Activated CD4-positive, alpha-beta T cell treated with anti-CD3 and anti-CD28 coated beads, Interleukin-10, Interleukin-2, amounts not matched to agents 100 ng/mL and 50 ng/mL, durations not matched to agents 16 hours and 8 hours (primary cell): ENCODE data around the gene CABLES2.

Source experiments
- DNase-seq: peaks from one replicate; pipeline ENCODE4 v3.0.0-alpha.2; 2020

The CABLES2 gene

DNA sequence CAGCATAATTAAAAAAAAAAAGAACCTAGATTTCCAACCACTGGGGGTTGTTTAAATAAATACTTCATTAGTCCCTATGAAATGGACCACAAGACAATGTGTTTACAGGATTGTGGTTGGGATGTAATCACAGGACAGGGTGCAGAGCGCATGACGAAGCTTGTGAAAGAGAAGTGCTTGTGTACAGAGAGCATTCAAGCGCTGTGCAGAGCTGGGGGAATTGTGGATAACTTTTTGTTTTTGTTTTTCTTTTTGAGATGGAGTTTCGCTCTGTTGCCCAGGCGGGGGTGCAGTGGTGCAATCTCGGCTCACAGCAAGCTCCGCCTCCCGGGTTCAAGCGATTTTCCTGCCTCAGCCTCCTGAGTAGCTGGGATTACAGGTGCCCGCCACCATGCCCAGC lies 62.3 kb downstream of the CABLES2 start:
- no peak for DNase-seq

DNA sequence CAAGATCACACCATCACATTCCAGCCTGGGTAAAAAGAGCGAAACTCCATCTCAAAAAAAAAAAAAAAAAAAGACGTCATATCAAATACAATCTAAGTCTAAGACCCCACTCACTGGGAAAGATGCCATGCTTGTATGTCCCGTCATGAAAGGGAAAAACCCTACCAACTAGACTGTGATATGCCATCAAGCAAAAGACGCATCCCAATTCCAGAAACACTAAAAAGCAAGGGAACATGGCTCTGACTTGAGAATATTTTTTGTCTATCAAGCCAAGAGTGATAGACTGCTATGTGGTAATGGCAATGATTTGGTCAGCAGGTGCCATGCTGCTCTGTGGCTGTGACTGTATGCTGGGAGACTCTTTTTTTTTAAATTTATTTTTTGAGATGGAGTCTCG lies 63.0 kb downstream of the CABLES2 start:
- no peak for DNase-seq

DNA sequence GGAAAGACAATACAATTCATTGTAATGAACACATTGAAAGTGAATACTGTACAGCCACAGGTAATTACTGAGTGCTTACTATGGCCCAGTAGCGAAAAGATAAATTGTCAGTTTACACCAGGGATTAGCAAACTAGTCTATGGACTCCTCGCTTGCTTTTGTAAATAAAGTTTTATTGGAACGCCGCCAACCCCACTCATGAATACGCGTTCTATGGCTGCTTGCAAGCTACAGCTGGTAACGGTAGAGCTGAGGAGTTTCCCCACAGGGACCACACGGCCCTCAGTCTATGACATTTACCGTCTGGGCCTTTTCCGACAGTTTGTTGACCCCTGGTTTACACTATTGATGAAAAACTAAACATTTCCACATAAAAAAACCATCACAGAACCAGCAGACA lies 64.2 kb downstream of the CABLES2 start:
- DNase-seq: no peak

DNA sequence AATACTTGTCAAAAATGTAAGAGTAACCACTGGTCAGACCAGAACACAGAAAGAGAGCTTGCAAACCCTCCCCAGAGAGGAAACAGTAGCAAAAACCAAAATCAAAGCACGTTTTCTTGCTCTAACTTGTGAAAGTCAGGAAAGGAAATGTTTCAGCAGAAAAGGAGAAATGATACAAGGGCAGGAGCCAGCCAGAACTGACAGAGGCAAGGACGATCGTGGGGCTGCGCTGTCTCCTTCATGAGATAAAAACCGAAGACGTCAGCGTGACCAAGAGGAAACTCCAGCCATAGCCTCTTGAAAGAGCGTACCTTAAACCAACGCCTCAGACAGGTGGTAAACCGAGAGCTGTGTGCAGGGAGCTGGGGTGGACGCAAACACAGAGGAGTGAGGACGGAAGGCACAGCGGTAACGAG lies 67.4 kb downstream of the CABLES2 start:
- DNase-seq: no peak
